ENCODE results near the gene IPCEF1. TPM values are rescaled to one million over a fixed set of nuclear protein-coding genes. Genes with fewer than 3 reads are reported as not detected.

Gene IPCEF1
- total and polyA plus RNA-seq, 2 of the 4 experiments (the other 2 are of a cell fraction) = under 0.01 to 0.03 TPM

DNA sequence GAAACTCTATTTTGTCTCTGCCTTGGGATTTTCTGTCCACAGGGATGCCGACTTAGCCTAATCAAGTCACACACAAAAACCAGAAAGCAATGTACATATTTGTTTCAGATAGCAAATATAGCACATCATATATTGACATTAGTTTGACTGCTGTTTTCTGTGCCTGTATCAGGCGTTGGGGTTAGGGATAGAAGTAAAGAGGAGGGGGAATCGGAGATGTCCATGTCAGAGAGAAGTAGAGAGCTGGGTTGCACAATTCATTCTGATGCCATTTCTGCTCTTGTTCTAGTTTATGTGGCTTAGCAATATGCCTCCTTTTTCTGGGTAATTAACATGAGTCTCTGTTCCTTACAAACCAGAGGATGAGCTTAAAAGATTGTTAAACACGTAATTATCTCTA, 14.7 kb upstream of the IPCEF1 start:
- Histone ChIP-seq H2BK15ac (ENCODE audit: low read depth, low read length) (no peak overlapping the region), H2AK5ac (ENCODE audit: low read depth, low read length) (no peak overlapping the region), H2BK120ac (ENCODE audit: low read depth, low read length) (peak overlapping the region; percentile 28), H4K91ac (ENCODE audit: insufficient read depth, low read depth, low read length) (no peak overlapping the region), H4K5ac (ENCODE audit: low read depth, low read length) (no peak overlapping the region; the same call in 1 of the 2 replicates), H2BK20ac (ENCODE audit: low read depth, low read length) (peak overlapping the region; percentile 43; the same call in 1 of the 2 replicates), H3K14ac (replicated peaks; ENCODE audit: low read depth, low read length) (no peak overlapping the region; the same call in 1 of the 2 replicates), H3K9me1 (ENCODE audit: insufficient read depth, low read length) (no peaks in the 10 kb centered on the region), H2AFZ (replicated peaks; ENCODE audit: low read length, poor library complexity) (peak overlapping the region; percentile 38), H3K36me3 (ENCODE audit: control insufficient read depth, insufficient read depth, low read length) (no peaks in the 10 kb centered on the region), H4K8ac (ENCODE audit: low read depth in 2 of 2, low read length in 2 of 2) (peak overlapping the region in 1 of 2 experiments; percentile 33; a peak in 2 of 4 replicates), H3K4me3 (ENCODE audit: insufficient read depth, low read depth, low read length) (no peak overlapping the region), H2AK9ac (replicated peaks; ENCODE audit: low read depth, low read length, poor library complexity) (no peak overlapping the region), H3K79me1 (ENCODE audit: low read depth in 1 of 2, low read length in 2 of 2) (no peaks in the 10 kb centered on the region), H3K23ac (ENCODE audit: low read depth, low read length) (no peak overlapping the region), H4K20me1 (ENCODE audit: insufficient read depth, low read length) (no peaks in the 10 kb centered on the region), H3K56ac (ENCODE audit: extremely low read depth, insufficient read depth, low read length) (no peak overlapping the region), H2BK5ac (ENCODE audit: low read depth, low read length, poor library complexity, severe bottlenecking) (no peak overlapping the region), H3K18ac (ENCODE audit: low read depth, low read length) (no peak overlapping the region; the same call in 1 of the 2 replicates), H3K9ac (ENCODE audit: low read depth, low read length) (no peak overlapping the region), H3K4me2 (ENCODE audit: low read depth, low read length) (no peak overlapping the region), H3K27ac (ENCODE audit: insufficient read depth, low read length) (no peak overlapping the region), H3K4ac (ENCODE audit: low read depth, low read length) (peak overlapping the region; percentile 38; the same call in 1 of the 2 replicates), H3K4me1 (ENCODE audit: control insufficient read depth, insufficient read depth, low read length) (peaks cover 2% of the 10 kb centered on the region; the same call in 1 of the 2 replicates), H3K9me3 (ENCODE audit: control insufficient read depth, insufficient read depth, low read length) (no peaks in the 10 kb centered on the region), H3K27me3 (ENCODE audit: control insufficient read depth, insufficient read depth, low read length) (no peaks in the 10 kb centered on the region)
- BruUV-seq (replicated peaks) = no TSS peak
- dilution Hi-C loops (cut with HindIII; ENCODE audit: low sequenced_read_pairs, unreplicated experiment) (loop anchor here (25.0 kb wide), 1 partner anchor 209 kb away; no protein-coding TSS in a partner anchor), intact Hi-C loops (cut with micrococcal nuclease) (no loop called here), in situ Hi-C loops (cut with MboI; ENCODE audit: low sequenced_read_pairs) (no loop called here)
- TF ChIP-seq SMC3 (IDR thresholded peaks at IDR 0.05; ENCODE audit: low read depth, low read length) = no peak
- TF ChIP-seq CEBPB (IDR thresholded peaks at IDR 0.05; ENCODE audit: low read depth, low read length) = peak; percentile 53; the same call in 1 of the 2 replicates
- no peak for TF ChIP-seq MAFK (IDR thresholded peaks at IDR 0.05; ENCODE audit: low read depth, low read length)
- TF ChIP-seq MXI1 (IDR thresholded peaks at IDR 0.05; ENCODE audit: borderline replicate concordance, low read depth, low read length) = no peak
- DNase-seq (no peak), ATAC-seq (ENCODE audit: low read depth) (no peak; the same call in 1 of the 2 replicates)
- no CpG with 5 or more reads among the region's 4 CpGs for WGBS, 2 experiments (ENCODE audit: extremely low coverage in 2 of 2, insufficient read length in 1 of 2)
- ChIA-PET POLR2A (ENCODE audit: unreplicated experiment) (no interaction called here), CTCF (interaction anchor here (0.6 to 1.6 kb wide), 9 partner anchors 15 to 218 kb away, joined by 3 to 6 read pairs (median 3); partner anchors contain the start of gene IPCEF1)
